ENCODE measurements around the gene AICDA.

DNA sequence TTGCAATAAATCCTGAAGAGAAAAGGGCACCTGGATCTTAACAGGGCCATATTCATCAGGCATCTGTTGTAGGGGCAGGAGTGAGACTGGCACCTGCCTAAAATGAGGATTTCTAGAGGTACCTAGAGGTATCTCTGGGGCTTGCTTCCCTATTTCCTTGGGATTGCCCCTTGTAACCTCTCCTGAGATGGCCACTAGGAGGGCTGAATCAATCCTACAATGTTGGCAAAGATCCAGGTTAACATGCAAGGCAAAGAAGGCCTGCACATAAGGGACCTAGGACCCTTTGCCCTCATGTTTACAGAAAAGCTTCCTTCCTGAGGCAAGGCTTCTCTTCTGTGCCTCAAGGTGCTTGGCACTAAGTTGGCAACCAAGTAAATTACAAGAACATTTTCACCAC, 46.1 kb downstream of the AICDA start:
- TF ChIP-seq, protein P1, sequence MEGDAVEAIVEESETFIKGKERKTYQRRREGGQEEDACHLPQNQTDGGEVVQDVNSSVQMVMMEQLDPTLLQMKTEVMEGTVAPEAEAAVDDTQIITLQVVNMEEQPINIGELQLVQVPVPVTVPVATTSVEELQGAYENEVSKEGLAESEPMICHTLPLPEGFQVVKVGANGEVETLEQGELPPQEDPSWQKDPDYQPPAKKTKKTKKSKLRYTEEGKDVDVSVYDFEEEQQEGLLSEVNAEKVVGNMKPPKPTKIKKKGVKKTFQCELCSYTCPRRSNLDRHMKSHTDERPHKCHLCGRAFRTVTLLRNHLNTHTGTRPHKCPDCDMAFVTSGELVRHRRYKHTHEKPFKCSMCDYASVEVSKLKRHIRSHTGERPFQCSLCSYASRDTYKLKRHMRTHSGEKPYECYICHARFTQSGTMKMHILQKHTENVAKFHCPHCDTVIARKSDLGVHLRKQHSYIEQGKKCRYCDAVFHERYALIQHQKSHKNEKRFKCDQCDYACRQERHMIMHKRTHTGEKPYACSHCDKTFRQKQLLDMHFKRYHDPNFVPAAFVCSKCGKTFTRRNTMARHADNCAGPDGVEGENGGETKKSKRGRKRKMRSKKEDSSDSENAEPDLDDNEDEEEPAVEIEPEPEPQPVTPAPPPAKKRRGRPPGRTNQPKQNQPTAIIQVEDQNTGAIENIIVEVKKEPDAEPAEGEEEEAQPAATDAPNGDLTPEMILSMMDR (IDR thresholded peaks at IDR 0.05; ENCODE audit: low read depth, low read length, poor library complexity, severe bottlenecking): no peak
- no peak for TF ChIP-seq EZH2phosphoT487 (IDR thresholded peaks at IDR 0.05; ENCODE audit: borderline replicate concordance, low read length)

All from DOHH2 (cell line).